H1 (cell line): ENCODE results near the gene HOXA13. TPM values are rescaled to one million over a fixed set of nuclear protein-coding genes. Genes with fewer than 3 reads are reported as not detected.

Experiments used
- CTCF ChIA-PET: fragments of 300-600 bp; sonication (Branson Sonifier 250); formaldehyde crosslinking; loops from one replicate; lab custom pipeline; 2021; ENCODE audit not compliant: partially characterized antibody; lab: Charles Lee
- POLR2A ChIA-PET: fragments of 300-600 bp; sonication (Branson Sonifier 250); formaldehyde crosslinking; loops from one replicate; lab custom pipeline; 2021; ENCODE audit warnings: inconsistent platforms; ENCODE audit not compliant: partially characterized antibody; lab: Charles Lee
- DNase-seq, 2 experiments: peaks; one replicate each; pipeline versions ENCODE4 v3.0.0 to v3.0.0-alpha.2; 2010 to 2022; ENCODE audit warnings: low spot score in 2 of 2, low read depth in 1 of 2, mixed read lengths in 1 of 2
- FAIRE-seq: peaks from 2 replicates; lab custom pipeline; 2011; peaks lifted over from hg19 to GRCh38; lab: Jason Lieb, UNC
- H2AFZ ChIP-seq: 2 replicates; pipeline ENCODE4 v1.8.1; 2012; ENCODE audit warnings: low read length, inconsistent platforms
- H2AK5ac ChIP-seq: 2 replicates; pipeline ENCODE4 v1.6.1; 2013; ENCODE audit warnings: low read depth, low read length
- H2BK120ac ChIP-seq: replicated peaks from 2 replicates; pipeline ENCODE3; 2013; ENCODE audit warnings: low read depth, low read length, inconsistent platforms
- H2BK12ac ChIP-seq: 2 replicates; pipeline ENCODE4 v1.6.1; 2013; ENCODE audit warnings: low read depth, low read length
- H2BK15ac ChIP-seq: 2 replicates; pipeline ENCODE4 v1.6.1; 2013; ENCODE audit warnings: low read length
- H2BK20ac ChIP-seq: 2 replicates; pipeline ENCODE4 v1.6.1; 2013; ENCODE audit warnings: low read length
- H2BK5ac ChIP-seq: 2 replicates; pipeline ENCODE4 v1.6.1; 2013; ENCODE audit warnings: low read depth, low read length
- H3K14ac ChIP-seq: 2 replicates; pipeline ENCODE4 v1.6.1; 2013; ENCODE audit warnings: inconsistent platforms; ENCODE audit not compliant: insufficient read length
- H3K18ac ChIP-seq: 2 replicates; pipeline ENCODE4 v1.6.1; 2013; ENCODE audit warnings: low read length; ENCODE audit errors: extremely low read depth
- H3K23ac ChIP-seq: 2 replicates; pipeline ENCODE4 v1.6.1; 2013; ENCODE audit warnings: inconsistent platforms; ENCODE audit not compliant: insufficient read length
- H3K23me2 ChIP-seq: 2 replicates; pipeline ENCODE4 v1.6.1; 2013; ENCODE audit warnings: low read depth, low read length
- H3K27ac ChIP-seq: 2 replicates; pipeline ENCODE4 v1.6.1; 2011; ENCODE audit warnings: low read depth, low read length, inconsistent platforms
- H3K27me3 ChIP-seq, 4 experiments: replicated peaks in 1 of 4; 1 replicate in 1 of 4; 2 replicates in 3 of 4; pipeline versions ENCODE4 v1.6.1 to v1.8.1; 2011 to 2013; ENCODE audit warnings: low read length in 3 of 4, mild to moderate bottlenecking in 3 of 4, inconsistent platforms in 2 of 4, mixed read lengths in 2 of 4, moderate library complexity in 1 of 4; ENCODE audit not compliant: control insufficient read depth in 3 of 4, insufficient read depth in 3 of 4; ENCODE audit errors: extremely low read depth in 1 of 4
- H3K36me3 ChIP-seq, 4 experiments: 2 replicates each; pipeline versions ENCODE4 v1.6.1 to v1.8.1; 2011 to 2013; ENCODE audit warnings: mild to moderate bottlenecking in 4 of 4, low read length in 3 of 4, moderate library complexity in 2 of 4, control low read depth in 1 of 4, inconsistent platforms in 1 of 4; ENCODE audit not compliant: insufficient read depth in 4 of 4, control insufficient read depth in 2 of 4
- H3K4ac ChIP-seq: replicated peaks from 2 replicates; pipeline ENCODE3; 2013; ENCODE audit warnings: low read length, low read depth, mixed read lengths, inconsistent platforms; ENCODE audit not compliant: insufficient read length
- H3K4me1 ChIP-seq, 4 experiments: replicated peaks in 1 of 4; 1 replicate in 1 of 4; 2 replicates in 3 of 4; pipeline versions ENCODE4 v1.6.1 to v1.8.1; 2011 to 2013; ENCODE audit warnings: low read length in 3 of 4, inconsistent platforms in 2 of 4, mixed read lengths in 1 of 4; ENCODE audit not compliant: insufficient read depth in 4 of 4, control insufficient read depth in 3 of 4
- H3K4me2 ChIP-seq, 2 experiments: 2 replicates each; pipeline versions ENCODE4 v1.6.1 to v1.8.1; 2011 to 2013; ENCODE audit warnings: low read depth in 2 of 2, low read length in 2 of 2, control low read depth in 1 of 2, inconsistent platforms in 1 of 2, mild to moderate bottlenecking in 1 of 2; ENCODE audit not compliant: insufficient read depth in 1 of 2
- H3K4me3 ChIP-seq, 4 experiments: fragments of 200-600, 300-600 bp in 1 of 4; sonication (generic), shearing (Covaris generic), sonication (Bioruptor Twin) in 1 of 4; 2 replicates each; pipeline versions ENCODE4 v1.5.1 to v1.8.1; 2011 to 2016; ENCODE audit warnings: low read length in 4 of 4, low read depth in 3 of 4, control low read depth in 2 of 4, inconsistent platforms in 2 of 4, mild to moderate bottlenecking in 2 of 4, mixed read lengths in 1 of 4, moderate library complexity in 1 of 4; ENCODE audit not compliant: insufficient read depth in 2 of 4; ENCODE audit errors: extremely low read depth in 1 of 4
- H3K56ac ChIP-seq: replicated peaks from 2 replicates; pipeline ENCODE3; 2013; ENCODE audit warnings: low read depth, mild to moderate bottlenecking, mixed read lengths, low read length, inconsistent platforms; ENCODE audit not compliant: insufficient read length
- H3K79me1 ChIP-seq: 2 replicates; pipeline ENCODE4 v1.6.1; 2013; ENCODE audit warnings: low read depth, low read length, control low read depth
- H3K79me2 ChIP-seq, 2 experiments: 2 replicates each; pipeline versions ENCODE4 v1.6.1 to v1.8.1; 2012 to 2013; ENCODE audit warnings: low read length in 2 of 2, mild to moderate bottlenecking in 2 of 2, inconsistent platforms in 1 of 2; ENCODE audit not compliant: insufficient read depth in 2 of 2, control insufficient read depth in 1 of 2
- H3K9ac ChIP-seq, 4 experiments: replicated peaks in 1 of 4; 1 replicate in 1 of 4; 2 replicates in 3 of 4; pipeline versions ENCODE4 v1.6.1 to v1.8.1; 2011 to 2013; ENCODE audit warnings: low read depth in 3 of 4, low read length in 3 of 4, control low read depth in 2 of 4, mild to moderate bottlenecking in 2 of 4, moderate library complexity in 2 of 4, inconsistent platforms in 1 of 4; ENCODE audit errors: extremely low read depth in 1 of 4
- H3K9me3 ChIP-seq, 2 experiments: 2 replicates each; pipeline versions ENCODE4 v1.6.1 to v1.8.1; 2012 to 2013; ENCODE audit warnings: mild to moderate bottlenecking in 2 of 2, moderate library complexity in 2 of 2, control low read depth in 1 of 2, inconsistent platforms in 1 of 2, low read depth in 1 of 2, low read length in 1 of 2, mixed read lengths in 1 of 2; ENCODE audit not compliant: insufficient read depth in 2 of 2
- H4K20me1 ChIP-seq, 2 experiments: replicated peaks in 1 of 2; 2 replicates each; pipeline versions ENCODE3 to v1.8.1; 2011 to 2013; ENCODE audit warnings: inconsistent platforms in 2 of 2, low read length in 2 of 2, mild to moderate bottlenecking in 1 of 2; ENCODE audit not compliant: insufficient read depth in 2 of 2, control insufficient read depth in 1 of 2
- H4K5ac ChIP-seq: 2 replicates; pipeline ENCODE4 v1.6.1; 2013; ENCODE audit warnings: low read length, low read depth, mixed read lengths, inconsistent platforms; ENCODE audit not compliant: insufficient read length
- H4K8ac ChIP-seq: 2 replicates; pipeline ENCODE4 v1.8.0; 2013; ENCODE audit warnings: mild to moderate bottlenecking, moderate library complexity, low read length, inconsistent platforms; ENCODE audit not compliant: insufficient read depth; ENCODE audit errors: extremely low read depth
- H4K91ac ChIP-seq: replicated peaks from 2 replicates; pipeline ENCODE3; 2013; ENCODE audit warnings: low read length, mixed read lengths, inconsistent platforms; ENCODE audit not compliant: insufficient read length
- CBX8 ChIP-seq: fragments of 300-800, 300-1000 bp; sonication (generic); IDR thresholded peaks from 2 replicates; pipeline ENCODE4 v1.7.1; 2016; ENCODE audit warnings: low read depth, low read length, borderline replicate concordance
- EZH2 ChIP-seq: fragments of 200-600 bp; sonication (generic); IDR thresholded peaks from 2 replicates; pipeline ENCODE4 v1.7.1; 2012; ENCODE audit warnings: low read depth, mild to moderate bottlenecking, moderate library complexity, low read length, inconsistent platforms; ENCODE audit not compliant: severe bottlenecking
- KDM4A ChIP-seq: IDR thresholded peaks from one replicate; pipeline ENCODE4 v1.7.1; 2012; ENCODE audit warnings: low read depth, mild to moderate bottlenecking, moderate library complexity, low read length, inconsistent platforms; ENCODE audit not compliant: severe bottlenecking
- RNF2 ChIP-seq: fragments of 200-900, 300-1000 bp; sonication (generic); IDR thresholded peaks from 2 replicates; pipeline ENCODE4 v1.7.1; 2016; ENCODE audit warnings: borderline replicate concordance, low read depth, mild to moderate bottlenecking, antibody characterized with exemption, low read length; ENCODE audit not compliant: poor library complexity, severe bottlenecking; ENCODE audit errors: missing control alignments
- SUZ12 ChIP-seq: fragments of 200-600 bp; sonication (generic); IDR thresholded peaks from 2 replicates; pipeline ENCODE4 v1.6.1; 2012; ENCODE audit warnings: mild to moderate bottlenecking, inconsistent platforms, low read length, moderate library complexity, mixed read lengths
- WGBS, 2 experiments: shearing (Covaris generic) in 1 of 2; methylation state at CpG; one replicate each; pipeline versions ENCODE4 v1.1.6 to v1.1.7; 2013 to 2015; ENCODE audit warnings: low lambda C conversion rate in 2 of 2, mixed read lengths in 2 of 2, inconsistent platforms in 1 of 2, low coverage in 1 of 2, missing lambda C conversion rate in 1 of 2; ENCODE audit not compliant: insufficient replicate concordance in 2 of 2, insufficient coverage in 1 of 2, insufficient read length in 1 of 2; ENCODE audit errors: extremely low coverage in 1 of 2, missing lambda C conversion rate in 1 of 2; 5-methylcytosine and 5-hydroxymethylcytosine counted together
- polyA plus RNA-seq, 7 experiments: library from polyadenylated mRNA; depleted of rRNA in 3 of 7; stranded (reverse) in 5 of 7; unstranded in 2 of 7; fragments of >200 nt in 5 of 7; fragments of 200-250 nt in 2 of 7; gene quantifications; 1 replicate in 5 of 7; 2 replicates in 1 of 7; 4 replicates in 1 of 7; pipeline versions ENCODE4 v1.2.1 to v1.2.3, GENCODE V29; 2011 to 2013; ENCODE audit warnings: missing spikeins in 2 of 7, mixed read lengths in 2 of 7
- total RNA-seq: library from RNA; stranded (reverse); fragmentation: NEBNext Ultra II Directional; extraction: Animal tissue kit (Norgen Biotek cat#: 25700); gene quantifications from 2 replicates; pipeline ENCODE4 v1.2.1, GENCODE V29; 2021

Gene HOXA13
- total and polyA plus RNA-seq, 2 of the 8 experiments (the other 6 are each of a cell fraction or from before 2014, with no cell fraction given), result not detected

DNA sequence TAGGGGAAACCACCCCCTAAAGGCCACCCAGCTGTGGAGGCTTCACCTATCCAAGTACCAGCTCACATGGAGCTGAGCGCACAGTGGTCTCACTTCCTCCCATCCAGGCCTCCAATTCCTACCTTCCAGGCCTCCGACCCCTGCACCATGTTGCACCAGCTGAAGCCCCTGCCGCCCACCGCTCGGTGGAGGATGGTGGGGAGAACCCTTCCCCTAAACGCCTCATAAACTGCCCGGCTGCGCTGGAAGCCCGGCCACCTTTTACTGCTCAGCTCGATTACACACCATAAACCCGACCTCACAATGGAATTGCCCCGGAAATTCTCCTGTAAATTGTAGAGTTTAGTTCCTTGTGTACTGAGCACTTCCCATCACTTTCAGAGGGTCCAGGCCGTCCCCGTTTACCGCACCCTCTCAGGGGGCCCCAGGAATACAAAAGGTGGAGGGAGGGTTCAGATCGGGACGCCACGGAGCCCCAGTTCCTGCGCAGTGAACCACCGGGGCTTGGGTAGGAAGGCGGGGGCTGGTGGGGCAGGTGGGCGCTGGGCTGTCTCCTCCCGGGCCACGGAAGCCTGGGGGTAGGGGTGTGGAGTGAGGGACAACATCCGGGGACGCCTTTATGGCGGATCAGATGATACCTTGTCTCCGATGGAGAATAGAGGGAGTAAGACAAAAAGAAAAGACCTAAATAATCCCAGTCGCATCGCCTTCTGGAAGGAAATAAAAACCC, 42.0 kb downstream of the HOXA13 start:
- Histone ChIP-seq H2BK5ac (no peak overlapping the region), H3K79me1 (no peaks in the 10 kb centered on the region), H3K23ac (no peak overlapping the region), H3K56ac (no peak overlapping the region), H4K20me1 (peaks cover 22 to 35% of the 10 kb centered on the region in 2 experiments), H4K91ac (no peak overlapping the region), H2BK15ac (no peak overlapping the region), H3K9me3 (peaks cover 0 to 10% of the 10 kb centered on the region in 2 experiments; a peak in 1 of 4 replicates), H4K5ac (no peak overlapping the region), H2BK20ac (no peak overlapping the region), H3K9ac (no peak overlapping the region), H3K18ac (no peak overlapping the region), H3K79me2 (no peaks in the 10 kb centered on the region), H3K27me3 (peaks cover 98 to 100% (median 99%) of the 10 kb centered on the region in 4 experiments), H2BK12ac (no peak overlapping the region), H2AK5ac (no peak overlapping the region), H3K4me3 (no peak overlapping the region), H2AFZ (no peak overlapping the region), H3K4ac (no peak overlapping the region), H3K36me3 (peaks cover 0 to 24% (median 0%) of the 10 kb centered on the region in 4 experiments; a peak in 1 of 8 replicates), H4K8ac (no peak overlapping the region), H3K14ac (no peak overlapping the region), H3K4me2 (no peak overlapping the region; a peak in 1 of 4 replicates), H2BK120ac (no peak overlapping the region), H3K23me2 (no peaks in the 10 kb centered on the region), H3K4me1 (peaks cover 0 to 2% (median 0%) of the 10 kb centered on the region in 4 experiments; a peak in 3 of 7 replicates), H3K27ac (no peak overlapping the region)
- ChIA-PET CTCF (interaction anchor here (1.1 to 2.0 kb wide), 11 partner anchors 8 to 52 kb away, joined by 3 to 16 read pairs (median 5); partner anchors contain the start of gene HOXA5), POLR2A (no interaction called here)
- 25% methylated on average over 22 of the region's 30 CpGs; no CpG with 5 or more reads in 1 of the 2 experiments for WGBS, 2 experiments
- TF ChIP-seq CBX8 (0 out of 2 replicates have a peak, but pooled peaks have one; percentile 32), RNF2 (peak; percentile 68), EZH2 (peak; percentile 81), KDM4A (no peak), SUZ12 (peak; percentile 69)
- DNase-seq (peak in 1 of 2 experiments; percentile 47), FAIRE-seq (no peak)
